ENCODE measurements around the gene SND1. TPM values are rescaled to one million over a fixed set of nuclear protein-coding genes. Genes with fewer than 3 reads are reported as not detected.
"Not testable (repeated sequence)": the region's sequence is repeated elsewhere in the genome, so short reads cannot be mapped to it uniquely, and the experiment has no call there.

Gene SND1
- total RNA-seq, 1 experiment from 2014 or later: 147 TPM

DNA sequence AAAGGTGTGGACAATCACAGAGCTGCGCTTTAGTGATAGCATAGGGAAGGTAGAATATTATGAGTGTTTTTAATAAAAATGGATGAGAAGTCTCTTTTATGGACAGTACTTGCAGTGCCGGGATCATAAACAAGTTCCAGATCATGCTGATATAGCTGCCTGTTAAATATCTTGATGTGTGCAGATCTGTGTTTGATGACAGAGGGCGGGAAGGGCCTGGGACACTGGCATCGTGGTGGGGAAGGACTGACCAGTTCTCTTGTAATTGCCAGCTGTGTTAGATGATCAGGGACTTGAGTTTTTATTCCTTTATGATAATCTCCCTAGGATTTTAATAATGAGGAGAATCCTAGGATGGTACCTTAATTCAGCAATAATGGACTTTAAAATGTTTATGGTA is 14.6 kb downstream of the SND1 start:
- Histone ChIP-seq H3K36me3 (peaks cover 3% of the 10 kb centered on the region; the same call in 1 of the 2 replicates), H3K27ac (no peak overlapping the region), H3K4me3 (no peak overlapping the region), H3K9me3 (replicated peaks) (no peaks in the 10 kb centered on the region), H3K27me3 (no peaks in the 10 kb centered on the region), H3K4me1 (no peaks in the 10 kb centered on the region)
- no peak for DNase-seq

DNA sequence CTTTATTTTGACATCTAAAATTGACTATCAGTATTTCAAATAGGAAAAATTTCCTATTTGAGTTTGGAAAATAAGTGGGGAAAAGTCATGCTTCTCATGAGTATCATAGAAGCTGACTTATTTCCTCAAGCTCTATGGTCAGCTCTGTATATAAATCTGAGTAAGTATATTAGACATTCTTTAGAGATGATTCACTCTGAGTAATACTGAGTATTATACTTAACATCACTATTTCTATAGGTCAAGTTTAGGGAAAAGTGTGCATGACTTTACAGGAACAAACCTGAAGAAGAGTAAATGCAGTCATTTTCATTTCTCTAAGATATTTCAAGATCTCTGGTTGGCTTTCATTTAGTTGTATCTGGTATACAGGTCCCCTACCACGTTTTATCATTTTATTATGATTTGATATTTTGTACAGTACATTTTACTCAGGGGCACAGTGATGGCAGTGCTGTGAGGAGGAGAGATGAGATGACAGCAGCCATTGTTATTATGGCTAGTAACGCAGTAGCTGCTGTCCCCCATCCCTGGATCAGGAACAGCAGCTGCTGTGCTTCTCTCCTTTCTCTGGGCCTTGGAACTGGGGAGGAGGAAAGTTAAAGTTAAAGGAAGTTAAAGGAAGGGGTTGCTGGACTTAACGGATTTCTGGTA is 15.2 kb downstream of the SND1 start:
- DNase-seq: no peak

DNA sequence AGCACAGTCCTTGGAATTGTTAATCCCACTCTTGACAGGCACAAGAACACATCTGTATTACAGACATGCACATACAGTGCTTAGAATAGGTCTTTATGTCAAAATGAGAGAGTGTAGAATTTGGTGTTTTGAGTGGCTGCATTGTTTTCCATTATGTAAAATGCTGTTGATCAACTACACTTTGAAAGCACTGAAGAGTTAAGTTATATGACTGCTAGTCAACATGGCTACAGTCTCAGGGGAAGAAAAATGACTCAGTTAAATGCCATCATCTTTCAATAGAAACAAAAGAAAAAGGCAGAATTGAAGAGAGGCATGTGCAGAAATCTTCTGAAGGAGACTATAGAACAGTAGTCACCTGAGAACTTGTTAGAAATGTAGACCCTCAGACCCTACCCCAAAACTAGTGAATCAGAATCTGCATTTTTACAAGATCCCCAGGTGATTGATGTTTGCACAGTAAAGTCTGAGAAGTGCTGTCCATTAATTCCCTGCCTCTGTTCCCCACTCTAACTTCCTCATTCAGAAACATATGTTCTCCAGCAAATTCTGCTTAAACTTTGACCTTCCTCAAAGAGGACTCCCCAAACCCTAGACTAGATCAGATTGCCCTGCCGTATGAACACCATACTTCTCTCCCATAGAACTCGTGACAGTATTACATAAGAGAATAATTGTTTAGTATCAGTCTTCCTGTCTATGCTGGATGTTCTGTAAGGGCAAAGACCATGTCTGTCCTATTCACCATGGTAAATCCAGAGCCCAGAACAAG is 16.0 kb downstream of the SND1 start:
- Histone ChIP-seq H3K9me3 (replicated peaks) (no peaks in the 10 kb centered on the region), H3K4me1 (no peaks in the 10 kb centered on the region), H3K36me3 (peaks cover 7% of the 10 kb centered on the region; the same call in 1 of the 2 replicates), H3K27ac (no peak overlapping the region), H3K27me3 (no peaks in the 10 kb centered on the region), H3K4me3 (no peak overlapping the region)
- no peak for DNase-seq

More for the DNA sequence above, 15.2 kb downstream of the SND1 start:
- Histone ChIP-seq H3K27me3 (no peaks in the 10 kb centered on the region), H3K9me3 (replicated peaks) (no peaks in the 10 kb centered on the region), H3K36me3 (peaks cover 6% of the 10 kb centered on the region; the same call in 1 of the 2 replicates), H3K27ac (no peak overlapping the region), H3K4me3 (no peak overlapping the region), H3K4me1 (no peaks in the 10 kb centered on the region)

GRCh38 chr7:127671341-127671740 is 19.3 kb downstream of the SND1 start:
- H3K36me3 ChIP-seq: peaks cover 9% of the 10 kb centered on the region; the same call in 1 of the 2 replicates
- H3K27me3 ChIP-seq: no peaks in the 10 kb centered on the region
- H3K27ac ChIP-seq: no peak overlapping the region
- no peaks in the 10 kb centered on the region for H3K4me1 ChIP-seq
- no peaks in the 10 kb centered on the region for H3K9me3 ChIP-seq (replicated peaks)
- no peak overlapping the region for H3K4me3 ChIP-seq
- DNase-seq: no peak

- Histone ChIP-seq H3K27ac (no peak overlapping the region), H3K36me3 (peaks cover 14% of the 10 kb centered on the region; the same call in 1 of the 2 replicates)
Measured at GRCh38 chr7:127673902-127674301, 21.9 kb downstream of the SND1 start.

DNA sequence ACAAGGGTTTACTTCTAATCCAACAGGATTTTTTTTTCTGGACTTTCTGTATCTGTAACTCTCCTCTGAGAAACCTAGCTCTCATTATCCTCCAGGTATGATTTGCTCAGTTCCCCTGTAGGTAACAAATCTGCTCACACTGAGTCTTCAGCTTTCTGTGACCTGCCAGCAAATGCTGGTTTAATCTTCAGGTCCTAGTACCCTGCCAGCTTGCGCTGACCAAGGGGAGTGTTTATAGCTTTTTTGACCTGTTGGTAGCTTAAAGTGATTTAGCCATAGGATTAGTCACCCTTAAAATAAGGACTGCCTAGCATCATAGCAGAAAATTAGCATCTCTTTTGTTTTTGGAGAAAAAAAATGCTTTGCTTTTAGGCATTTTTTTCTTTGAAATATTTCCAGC is 22.4 kb downstream of the SND1 start:
- DNase-seq: no peak

More at GRCh38 chr7:127673902-127674301, 21.9 kb downstream of the SND1 start:
- peaks cover 4% of the 10 kb centered on the region; the same call in 1 of the 2 replicates for H3K4me1 ChIP-seq
- no peaks in the 10 kb centered on the region for H3K9me3 ChIP-seq (replicated peaks)
- no peaks in the 10 kb centered on the region for H3K27me3 ChIP-seq
- no peak overlapping the region for H3K4me3 ChIP-seq
- DNase-seq: no peak

GRCh38 chr7:127674923-127675322 is 22.9 kb downstream of the SND1 start:
- H3K4me3 ChIP-seq; H3K9me3 ChIP-seq (replicated peaks); H3K27ac ChIP-seq; DNase-seq; H3K4me1 ChIP-seq; H3K27me3 ChIP-seq: not testable (repeated sequence)
- H3K36me3 ChIP-seq: peaks cover 21% of the 10 kb centered on the region

More for the DNA sequence above, 22.4 kb downstream of the SND1 start:
- no peaks in the 10 kb centered on the region for H3K27me3 ChIP-seq
- H3K9me3 ChIP-seq (replicated peaks): peaks cover under 1% of the 10 kb centered on the region; the same call in 1 of the 2 replicates
- H3K27ac ChIP-seq: no peak overlapping the region
- no peak overlapping the region for H3K4me3 ChIP-seq
- peaks cover 5% of the 10 kb centered on the region; the same call in 1 of the 2 replicates for H3K4me1 ChIP-seq
- H3K36me3 ChIP-seq: peaks cover 16% of the 10 kb centered on the region

- Histone ChIP-seq H3K9me3 (replicated peaks) (peaks cover 7% of the 10 kb centered on the region; the same call in 1 of the 2 replicates), H3K4me1 (peaks cover 5% of the 10 kb centered on the region; the same call in 1 of the 2 replicates), H3K27ac (no peak overlapping the region), H3K27me3 (no peaks in the 10 kb centered on the region), H3K36me3 (peaks cover 21% of the 10 kb centered on the region), H3K4me3 (no peak overlapping the region)
- no peak for DNase-seq
Measured at GRCh38 chr7:127675721-127676120, 23.7 kb downstream of the SND1 start.

DNA sequence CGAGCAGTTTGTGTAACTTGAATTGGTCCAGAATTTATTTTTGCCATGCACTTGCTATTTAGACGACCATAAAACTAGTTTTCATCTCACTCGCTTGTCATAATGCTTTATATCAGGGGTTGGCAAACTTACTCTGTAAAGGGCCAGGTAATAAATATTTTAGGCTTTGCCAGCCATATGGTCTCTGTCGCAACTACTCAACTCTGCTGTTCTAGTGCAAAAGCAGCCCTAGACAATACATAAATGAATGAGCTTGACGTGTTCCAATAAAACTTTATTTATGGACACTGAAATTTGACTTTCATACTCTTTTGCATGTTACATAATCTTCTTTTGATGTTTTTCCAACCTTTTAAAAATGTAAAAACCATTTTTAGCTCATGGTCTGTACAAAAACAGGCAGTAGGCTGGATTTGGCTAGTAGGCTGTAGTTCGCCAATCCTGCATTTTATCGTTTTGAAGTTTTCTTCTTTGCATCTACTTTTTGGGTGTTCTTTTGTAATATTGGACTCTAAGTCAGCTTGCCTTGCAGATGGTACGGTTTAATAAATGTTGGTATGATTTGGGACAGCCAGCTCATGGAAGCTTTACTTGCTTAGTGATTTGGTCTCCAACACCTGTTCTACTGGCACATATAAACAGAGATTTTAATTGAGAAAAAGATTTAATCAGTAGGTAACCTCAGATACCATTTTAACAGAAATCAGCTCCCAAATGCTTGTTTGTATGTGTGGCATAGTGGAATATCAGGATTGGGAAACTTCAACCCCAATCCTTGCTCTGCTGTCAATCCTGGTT is 25.6 kb downstream of the SND1 start:
- H3K27ac ChIP-seq: no peak overlapping the region
- no peak overlapping the region for H3K4me3 ChIP-seq
- no peaks in the 10 kb centered on the region for H3K27me3 ChIP-seq
- DNase-seq: no peak
- H3K4me1 ChIP-seq: peaks cover 5% of the 10 kb centered on the region; the same call in 1 of the 2 replicates
- H3K36me3 ChIP-seq: peaks cover 15% of the 10 kb centered on the region
- peaks cover 7% of the 10 kb centered on the region; the same call in 1 of the 2 replicates for H3K9me3 ChIP-seq (replicated peaks)

DNA sequence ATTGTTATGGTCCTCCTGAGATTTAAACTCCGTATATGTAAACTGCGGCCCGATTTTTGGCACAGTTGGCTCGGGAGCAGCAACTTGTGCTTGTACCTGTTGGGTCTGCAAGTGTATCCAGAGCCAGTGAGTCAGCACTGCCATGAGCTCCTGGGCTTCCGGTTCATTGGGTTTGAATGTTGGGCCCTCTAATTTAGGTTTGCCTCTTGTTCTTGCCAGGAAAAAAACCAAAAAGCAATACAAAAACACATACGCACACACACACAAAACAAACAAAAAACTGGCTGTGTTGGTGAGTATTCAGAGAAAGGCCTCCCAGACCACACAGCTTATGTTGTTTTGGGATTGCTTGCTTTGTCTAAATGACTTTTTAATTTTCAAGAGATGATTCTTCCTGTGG is 26.3 kb downstream of the SND1 start:
- H3K27ac ChIP-seq: no peak overlapping the region
- H3K27me3 ChIP-seq: no peaks in the 10 kb centered on the region
- peaks cover 14% of the 10 kb centered on the region for H3K36me3 ChIP-seq
- peaks cover 7% of the 10 kb centered on the region; the same call in 1 of the 2 replicates for H3K9me3 ChIP-seq (replicated peaks)
- no peak overlapping the region for H3K4me3 ChIP-seq
- H3K4me1 ChIP-seq: peaks cover 5% of the 10 kb centered on the region; the same call in 1 of the 2 replicates
- no peak for DNase-seq

- no peak overlapping the region for H3K27ac ChIP-seq
- no peak for DNase-seq
- no peak overlapping the region for H3K4me3 ChIP-seq
- H3K9me3 ChIP-seq (replicated peaks): peaks cover 7% of the 10 kb centered on the region; the same call in 1 of the 2 replicates
- H3K36me3 ChIP-seq: peaks cover 14% of the 10 kb centered on the region
- no peaks in the 10 kb centered on the region for H3K27me3 ChIP-seq
- peaks cover 5% of the 10 kb centered on the region; the same call in 1 of the 2 replicates for H3K4me1 ChIP-seq
Measured at GRCh38 chr7:127678947-127679346, 27.0 kb downstream of the SND1 start.

DNA sequence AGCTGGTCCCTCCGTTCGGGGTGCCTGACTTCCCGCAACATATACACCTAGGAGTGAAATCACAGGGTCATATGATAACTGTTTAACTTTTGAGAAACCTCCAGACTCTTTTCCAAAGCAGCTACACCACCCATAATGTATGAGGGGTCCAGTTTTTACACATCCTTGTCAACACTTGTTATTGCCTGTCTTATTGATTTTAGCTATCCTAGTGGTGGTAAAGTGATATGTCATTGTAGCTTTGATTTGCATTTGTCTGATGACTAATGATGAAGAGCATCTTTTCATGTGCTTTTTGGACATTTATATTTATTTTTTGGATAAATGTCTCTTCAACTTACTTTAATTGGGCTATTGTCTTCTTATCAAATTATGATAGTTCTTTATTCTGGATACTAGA is 29.0 kb downstream of the SND1 start:
- Histone ChIP-seq H3K36me3 (peaks cover 13% of the 10 kb centered on the region), H3K9me3 (replicated peaks) (peaks cover 7% of the 10 kb centered on the region; the same call in 1 of the 2 replicates), H3K4me3 (no peak overlapping the region), H3K27ac (no peak overlapping the region), H3K4me1 (peaks cover 5% of the 10 kb centered on the region; the same call in 1 of the 2 replicates), H3K27me3 (no peaks in the 10 kb centered on the region)
- DNase-seq: no peak

DNA sequence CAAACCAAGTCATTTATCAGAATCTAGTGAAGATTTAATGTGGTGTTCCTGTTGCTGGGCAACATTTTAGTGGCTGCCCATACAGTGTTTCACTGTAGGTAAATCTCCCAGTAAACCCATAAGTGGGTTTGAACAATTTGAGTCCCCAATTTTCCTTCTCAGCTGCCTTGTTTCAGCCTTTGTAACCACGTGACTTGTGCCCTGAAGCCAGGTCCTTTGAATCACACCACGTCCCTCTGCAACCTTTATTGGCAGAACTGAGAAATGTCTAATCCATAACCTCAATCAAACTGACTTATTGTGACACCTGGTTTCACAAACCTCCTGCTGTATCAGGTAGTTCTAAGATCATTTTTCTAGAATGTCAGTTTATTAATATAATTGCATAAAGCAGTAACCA is 30.1 kb downstream of the SND1 start:
- Histone ChIP-seq H3K27me3 (no peaks in the 10 kb centered on the region), H3K4me1 (peaks cover 5% of the 10 kb centered on the region; the same call in 1 of the 2 replicates), H3K4me3 (no peak overlapping the region), H3K9me3 (replicated peaks) (peaks cover 7% of the 10 kb centered on the region; the same call in 1 of the 2 replicates), H3K27ac (no peak overlapping the region), H3K36me3 (peaks cover 22% of the 10 kb centered on the region)
- DNase-seq: no peak
